ENCODE measurements around the gene SIDT1.
A peak's percentile ranks its signal among the peaks of the same experiment; 100 is the strongest.

The SIDT1 gene

GRCh38 chr3:113531826-113532697 lies at the start of gene SIDT1:
SIDT1 (plus strand) TSS chr3:113532555; CDS start chr3:113533022, 467 bp downstream.
- H3K27ac ChIP-seq (ENCODE audit: poor library complexity, severe bottlenecking): no peak within 1 kb of the TSS
- ATAC-seq (ENCODE audit: low read depth) (peak; percentile 54), DNase-seq (ENCODE audit: low spot score) (no peak)
- H3K4me3 ChIP-seq (ENCODE audit: severe bottlenecking): peak within 1 kb of the TSS; percentile 37
- no peaks in the 10 kb centered on the region for H3K27me3 ChIP-seq (ENCODE audit: insufficient read depth, poor library complexity, severe bottlenecking)
- H3K9me3 ChIP-seq (ENCODE audit: severe bottlenecking): no peaks in the 10 kb centered on the region
- H3K36me3 ChIP-seq (ENCODE audit: low read depth): no peaks in the 10 kb centered on the region
- TF ChIP-seq CTCF (IDR thresholded peaks at IDR 0.05; ENCODE audit: poor library complexity, severe bottlenecking): no peak
- peaks cover 9% of the 10 kb centered on the region for H3K4me1 ChIP-seq (ENCODE audit: insufficient read depth, poor library complexity, severe bottlenecking)

DNA sequence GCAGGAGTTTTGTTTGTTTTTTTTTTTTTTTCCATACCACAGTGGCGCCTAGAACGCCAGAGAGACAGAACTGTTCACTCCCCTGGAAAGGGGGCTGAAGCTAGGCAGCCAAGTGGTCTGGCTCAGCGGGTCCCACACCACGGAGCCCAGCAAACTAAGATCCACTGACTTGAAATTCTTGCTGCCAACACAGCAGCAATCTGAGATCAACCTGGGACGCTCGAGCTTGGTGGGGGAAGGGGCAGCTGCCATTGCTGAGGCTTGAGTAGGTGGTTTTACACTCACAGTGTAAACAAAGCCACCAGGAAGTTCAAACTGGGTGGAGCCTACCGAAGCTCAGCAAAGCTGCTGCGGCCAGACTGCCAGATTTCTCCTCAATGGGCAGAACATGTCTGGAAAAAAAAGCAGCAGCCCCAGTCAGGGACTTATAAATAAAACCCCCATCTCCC lies 47.2 kb upstream of the SIDT1 start:
- Histone ChIP-seq H3K9me3 (ENCODE audit: severe bottlenecking) (no peaks in the 10 kb centered on the region), H3K4me1 (ENCODE audit: insufficient read depth, poor library complexity, severe bottlenecking) (no peaks in the 10 kb centered on the region), H3K36me3 (ENCODE audit: low read depth) (peaks cover 10% of the 10 kb centered on the region; the same call in 1 of the 2 replicates), H3K4me3 (ENCODE audit: severe bottlenecking) (no peak overlapping the region), H3K27me3 (ENCODE audit: insufficient read depth, poor library complexity, severe bottlenecking) (no peaks in the 10 kb centered on the region), H3K27ac (ENCODE audit: poor library complexity, severe bottlenecking) (no peak overlapping the region)
- TF ChIP-seq CTCF (IDR thresholded peaks at IDR 0.05; ENCODE audit: poor library complexity, severe bottlenecking): no peak
- ATAC-seq (ENCODE audit: low read depth) (no peak), DNase-seq (ENCODE audit: low spot score) (no peak)

GRCh38 chr3:113495035-113495434 lies 37.3 kb upstream of the SIDT1 start:
- H3K27me3 ChIP-seq (ENCODE audit: insufficient read depth, poor library complexity, severe bottlenecking): no peaks in the 10 kb centered on the region
- H3K9me3 ChIP-seq (ENCODE audit: severe bottlenecking): no peaks in the 10 kb centered on the region
- H3K36me3 ChIP-seq (ENCODE audit: low read depth): peaks cover 59% of the 10 kb centered on the region
- peaks cover 9% of the 10 kb centered on the region for H3K4me1 ChIP-seq (ENCODE audit: insufficient read depth, poor library complexity, severe bottlenecking)
- TF ChIP-seq CTCF (IDR thresholded peaks at IDR 0.05; ENCODE audit: poor library complexity, severe bottlenecking): peak; percentile 32
- no peak overlapping the region for H3K27ac ChIP-seq (ENCODE audit: poor library complexity, severe bottlenecking)
- no peak for DNase-seq (ENCODE audit: low spot score)
- H3K4me3 ChIP-seq (ENCODE audit: severe bottlenecking): no peak overlapping the region
- peak; percentile 51; the same call in 2 of the 3 replicates for ATAC-seq (ENCODE audit: low read depth)

DNA sequence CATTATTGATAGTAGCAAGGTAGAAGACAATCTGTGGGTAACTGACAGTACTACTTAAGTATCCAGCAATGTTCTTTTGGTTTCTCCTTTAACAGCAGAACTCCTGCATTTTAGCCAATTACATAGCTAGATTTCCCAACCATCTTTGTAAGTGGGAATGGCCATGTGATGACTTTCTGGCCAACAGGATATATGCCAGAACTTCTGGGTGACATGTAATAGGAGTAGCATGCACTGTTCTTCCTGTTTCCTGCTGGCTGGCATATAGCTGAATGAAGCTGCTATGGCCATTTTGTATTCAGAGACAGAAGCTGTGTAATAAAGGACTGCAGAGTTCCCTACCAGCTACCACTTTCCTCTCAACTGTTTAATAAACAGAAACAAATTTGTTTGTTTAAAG lies 35.4 kb upstream of the SIDT1 start:
- ATAC-seq (ENCODE audit: low read depth): no peak
- no peak for DNase-seq (ENCODE audit: low spot score)

More for the DNA sequence above, 35.4 kb upstream of the SIDT1 start:
- Histone ChIP-seq H3K36me3 (ENCODE audit: low read depth) (peaks cover 60% of the 10 kb centered on the region), H3K4me3 (ENCODE audit: severe bottlenecking) (no peak overlapping the region), H3K4me1 (ENCODE audit: insufficient read depth, poor library complexity, severe bottlenecking) (peaks cover 9% of the 10 kb centered on the region), H3K27ac (ENCODE audit: poor library complexity, severe bottlenecking) (no peak overlapping the region), H3K9me3 (ENCODE audit: severe bottlenecking) (no peaks in the 10 kb centered on the region), H3K27me3 (ENCODE audit: insufficient read depth, poor library complexity, severe bottlenecking) (no peaks in the 10 kb centered on the region)
- no peak for TF ChIP-seq CTCF (IDR thresholded peaks at IDR 0.05; ENCODE audit: poor library complexity, severe bottlenecking)
